Measurements from ENCODE around the gene SH3BP4.

Gene SH3BP4

DNA sequence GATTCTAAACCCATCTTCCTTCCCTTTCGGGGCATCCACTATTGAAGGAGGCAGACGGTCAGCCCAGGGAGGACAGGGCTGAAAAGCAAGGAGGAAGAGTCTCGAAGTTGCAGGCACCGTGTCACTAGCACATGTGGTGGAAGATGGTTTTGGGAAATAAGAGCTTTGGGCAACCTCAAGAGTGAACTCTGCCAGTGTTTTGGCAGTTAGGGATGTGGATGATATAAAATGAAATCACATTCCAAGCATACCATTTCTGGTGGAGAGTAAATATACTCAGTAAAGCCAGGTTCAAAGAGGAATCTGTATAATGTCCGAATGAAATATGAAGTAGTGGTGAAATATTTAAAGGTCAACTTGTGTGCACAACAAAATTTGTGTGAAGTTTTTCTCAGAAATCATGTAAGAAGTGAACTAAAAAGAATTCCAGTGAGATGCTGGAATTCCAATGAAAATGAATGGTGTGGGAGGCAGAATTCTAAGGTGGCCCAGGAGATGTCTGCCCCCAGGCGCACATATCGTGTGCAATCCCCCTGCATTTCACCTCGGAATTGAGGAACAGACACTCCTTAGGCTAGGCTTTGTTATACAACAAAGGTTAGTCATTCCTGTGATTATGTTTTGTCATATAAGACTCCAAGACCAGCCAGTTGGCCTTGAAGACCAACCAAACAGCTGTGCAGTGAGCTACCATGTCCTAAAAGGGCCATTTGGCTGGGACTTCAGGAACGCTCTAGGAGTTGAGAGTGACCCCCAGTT is 147.1 kb downstream of the SH3BP4 start:
- TF ChIP-seq, protein P1, sequence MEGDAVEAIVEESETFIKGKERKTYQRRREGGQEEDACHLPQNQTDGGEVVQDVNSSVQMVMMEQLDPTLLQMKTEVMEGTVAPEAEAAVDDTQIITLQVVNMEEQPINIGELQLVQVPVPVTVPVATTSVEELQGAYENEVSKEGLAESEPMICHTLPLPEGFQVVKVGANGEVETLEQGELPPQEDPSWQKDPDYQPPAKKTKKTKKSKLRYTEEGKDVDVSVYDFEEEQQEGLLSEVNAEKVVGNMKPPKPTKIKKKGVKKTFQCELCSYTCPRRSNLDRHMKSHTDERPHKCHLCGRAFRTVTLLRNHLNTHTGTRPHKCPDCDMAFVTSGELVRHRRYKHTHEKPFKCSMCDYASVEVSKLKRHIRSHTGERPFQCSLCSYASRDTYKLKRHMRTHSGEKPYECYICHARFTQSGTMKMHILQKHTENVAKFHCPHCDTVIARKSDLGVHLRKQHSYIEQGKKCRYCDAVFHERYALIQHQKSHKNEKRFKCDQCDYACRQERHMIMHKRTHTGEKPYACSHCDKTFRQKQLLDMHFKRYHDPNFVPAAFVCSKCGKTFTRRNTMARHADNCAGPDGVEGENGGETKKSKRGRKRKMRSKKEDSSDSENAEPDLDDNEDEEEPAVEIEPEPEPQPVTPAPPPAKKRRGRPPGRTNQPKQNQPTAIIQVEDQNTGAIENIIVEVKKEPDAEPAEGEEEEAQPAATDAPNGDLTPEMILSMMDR (IDR thresholded peaks at IDR 0.05; ENCODE audit: low read depth, low read length), result no peak
- no peak for DNase-seq (ENCODE audit: extremely low read depth, low read depth)

DNA sequence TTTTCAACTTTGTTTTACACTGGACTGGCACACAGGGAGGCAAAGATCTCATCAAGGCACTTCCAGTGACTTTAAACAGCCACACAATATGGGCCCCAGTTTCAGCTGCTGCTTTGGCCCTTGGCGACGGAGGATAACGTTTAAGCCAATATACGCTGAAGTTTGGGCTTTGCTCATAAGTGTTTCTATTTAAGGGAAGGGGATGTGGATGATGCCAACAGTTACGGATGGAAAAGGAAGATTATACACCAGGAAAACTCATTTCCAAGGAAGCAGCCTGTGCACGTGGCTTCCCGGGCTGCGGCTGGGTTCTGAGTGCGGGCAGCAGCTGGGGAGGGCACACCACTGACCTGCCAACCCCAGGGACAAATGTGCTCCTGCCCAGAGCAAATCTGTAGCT is 151.1 kb downstream of the SH3BP4 start:
- no peak for DNase-seq (ENCODE audit: extremely low read depth, low read depth)
- TF ChIP-seq, protein P1 (IDR thresholded peaks at IDR 0.05; ENCODE audit: low read depth, low read length), result no peak
